Activated CD8-positive, alpha-beta memory T cell treated with anti-CD3 and anti-CD28 coated beads, Interleukin-2, amount 10 ng/mL, durations not matched to agents 7 days and 5 days (primary cell): Measurements from ENCODE around the gene COL9A2. TPM values are rescaled to one million over a fixed set of nuclear protein-coding genes. Genes with fewer than 3 reads are reported as not detected.

Experiments used
- ATAC-seq: fragments of 150-1000 bp; cut with Tn5 transposase; one replicate; pipeline ENCODE4 v1.10.0; 2021; ENCODE audit warnings: moderate library complexity
- CTCF ChIA-PET: fragments of 350-600 bp; sonication (Branson Sonifier 250); formaldehyde crosslinking; loops from one replicate; lab custom pipeline; 2021; ENCODE audit warnings: antibody characterized with exemption; lab: Charles Lee
- DNase-seq: peaks from one replicate; pipeline ENCODE4 v3.0.0-alpha.2; 2020
- H3K27ac Mint-ChIP-seq: one replicate; pipeline ENCODE4 v1.8.0; 2021; ENCODE audit warnings: mild to moderate bottlenecking, mixed read lengths
- H3K27me3 Mint-ChIP-seq: one replicate; pipeline ENCODE4 v1.8.0; 2021; ENCODE audit warnings: mixed read lengths
- H3K36me3 Mint-ChIP-seq: one replicate; pipeline ENCODE4 v1.8.0; 2021; ENCODE audit warnings: mild to moderate bottlenecking, mixed read lengths
- H3K4me1 Mint-ChIP-seq: one replicate; pipeline ENCODE4 v1.8.0; 2021; ENCODE audit warnings: mixed read lengths
- H3K4me3 Mint-ChIP-seq: one replicate; pipeline ENCODE4 v1.8.0; 2021; ENCODE audit warnings: mild to moderate bottlenecking, moderate library complexity, mixed read lengths
- H3K9me3 Mint-ChIP-seq: one replicate; pipeline ENCODE4 v1.8.0; 2022; ENCODE audit warnings: low read depth, mixed read lengths
- total RNA-seq, 2 experiments: library from RNA; stranded (reverse); gene quantifications; one replicate each; pipeline ENCODE4 v1.2.3, GENCODE V29; 2021

COL9A2 gene
- total RNA-seq, 2 experiments from 2014 or later, result 8.3 to 12.4 TPM

- Mint-ChIP-seq H3K4me3 (no peak overlapping the region), H3K36me3 (no peaks in the 10 kb centered on the region), H3K4me1 (no peaks in the 10 kb centered on the region), H3K9me3 (no peaks in the 10 kb centered on the region), H3K27ac (no peak overlapping the region), H3K27me3 (no peaks in the 10 kb centered on the region)
- DNase-seq (no peak), ATAC-seq (no peak)
- CTCF ChIA-PET, result interaction anchor here (0.6 to 1.0 kb wide), 2 partner anchors 153 to 165 kb away, joined by 3 to 4 read pairs; no protein-coding TSS in a partner anchor
Observed at GRCh38 chr1:40306296-40306695, 10.8 kb downstream of the COL9A2 start.

GRCh38 chr1:40305871-40306270, 11.2 kb downstream of the COL9A2 start:
- no peak for ATAC-seq
- no peaks in the 10 kb centered on the region for H3K4me1 Mint-ChIP-seq
- no peak for DNase-seq
- no peak overlapping the region for H3K27ac Mint-ChIP-seq
- no peaks in the 10 kb centered on the region for H3K36me3 Mint-ChIP-seq
- H3K4me3 Mint-ChIP-seq, result no peak overlapping the region
- H3K27me3 Mint-ChIP-seq, result no peaks in the 10 kb centered on the region
- CTCF ChIA-PET, result interaction anchor here (0.6 to 2.1 kb wide), 6 partner anchors 9 to 164 kb away, joined by 3 to 16 read pairs (median 4); no protein-coding TSS in a partner anchor
- H3K9me3 Mint-ChIP-seq, result no peaks in the 10 kb centered on the region

DNA sequence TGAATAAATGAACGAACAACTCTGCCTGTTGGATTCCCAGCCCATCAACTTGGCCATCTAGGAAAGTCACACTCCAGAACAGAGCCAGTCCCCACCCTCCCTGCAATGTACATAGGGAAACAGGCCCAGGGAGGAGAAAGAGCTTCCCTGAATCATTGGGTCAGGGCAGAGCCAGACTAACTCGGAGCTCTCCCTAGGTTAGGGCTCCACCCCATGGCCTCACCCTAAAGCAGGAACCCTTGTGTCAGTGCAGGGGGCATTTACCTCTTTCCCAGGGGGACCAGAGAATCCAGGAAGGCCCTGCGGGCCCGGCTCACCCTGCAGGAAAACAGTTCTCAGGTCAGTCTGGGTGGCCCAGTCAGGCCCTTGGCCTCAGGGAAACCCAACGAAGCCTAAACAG, 11.6 kb downstream of the COL9A2 start:
- H3K27me3 Mint-ChIP-seq, result no peaks in the 10 kb centered on the region
- H3K36me3 Mint-ChIP-seq, result no peaks in the 10 kb centered on the region
- DNase-seq (peak; percentile 47), ATAC-seq (peak; percentile 49)
- no peaks in the 10 kb centered on the region for H3K9me3 Mint-ChIP-seq
- H3K4me1 Mint-ChIP-seq, result no peaks in the 10 kb centered on the region
- CTCF ChIA-PET, result interaction anchor here (0.6 to 2.1 kb wide), 8 partner anchors 10 to 164 kb away, joined by 3 to 16 read pairs (median 4); no protein-coding TSS in a partner anchor
- H3K27ac Mint-ChIP-seq, result no peak overlapping the region
- H3K4me3 Mint-ChIP-seq, result no peak overlapping the region

DNA sequence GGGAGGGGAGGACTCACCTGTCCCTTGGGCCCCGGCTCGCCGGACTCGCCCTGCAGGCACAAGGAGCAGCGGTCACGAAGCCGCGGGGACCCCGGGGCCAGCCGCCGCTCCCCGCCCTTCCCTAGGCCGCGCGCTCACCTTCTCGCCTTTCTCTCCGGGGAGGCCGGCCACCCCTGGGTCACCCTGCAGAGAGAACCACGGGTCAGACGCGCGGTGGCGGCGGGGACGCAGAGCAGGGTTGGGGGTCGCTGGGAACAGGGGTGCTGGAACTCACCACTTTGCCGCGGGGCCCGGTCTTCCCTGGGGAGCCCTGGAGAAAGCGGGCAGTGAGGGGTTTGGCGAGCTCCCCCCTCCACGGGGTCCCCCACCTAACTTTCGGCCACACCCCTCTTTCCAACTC, 13.3 kb downstream of the COL9A2 start:
- CTCF ChIA-PET, result interaction anchor here (2.1 kb wide), 1 partner anchor 150 kb away, joined by 16 read pairs; no protein-coding TSS in a partner anchor

DNA sequence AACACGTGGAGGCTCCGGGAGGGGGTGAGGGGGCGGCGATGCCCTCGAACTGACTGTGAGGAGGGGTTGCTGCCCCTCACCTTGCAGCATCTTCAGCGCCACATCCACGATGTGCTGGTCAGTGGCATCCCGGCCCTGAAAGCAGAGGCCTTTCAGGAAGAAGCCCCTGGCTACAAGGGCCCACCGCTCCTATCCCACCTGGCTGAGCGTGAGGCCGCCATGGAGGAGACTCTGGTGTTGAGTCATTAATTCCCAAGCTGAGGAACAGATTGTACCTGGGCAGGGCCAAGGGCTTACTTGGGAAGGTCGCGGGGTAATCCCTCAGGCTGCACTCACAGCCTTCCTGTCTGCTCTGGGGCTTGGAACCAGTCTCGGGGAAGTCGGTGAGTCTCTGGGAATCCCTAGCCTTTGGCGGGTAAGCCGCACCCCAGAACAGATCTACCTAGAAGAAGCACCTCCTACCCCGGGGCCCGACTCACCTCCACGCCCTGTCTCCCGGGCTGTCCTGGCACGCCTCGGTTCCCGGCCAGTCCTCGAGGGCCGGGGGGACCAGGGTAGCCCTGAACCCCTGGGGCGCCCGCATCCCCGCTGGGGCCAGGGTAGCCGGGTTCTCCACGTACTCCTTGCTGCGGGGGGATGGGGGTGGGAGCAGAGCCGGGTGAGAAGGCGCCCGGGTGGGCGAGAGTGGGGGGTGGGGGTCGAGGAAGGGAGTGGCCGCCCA, 13.9 kb downstream of the COL9A2 start:
- H3K9me3 Mint-ChIP-seq, result no peaks in the 10 kb centered on the region
- H3K4me1 Mint-ChIP-seq, result no peaks in the 10 kb centered on the region
- no peak overlapping the region for H3K4me3 Mint-ChIP-seq
- H3K36me3 Mint-ChIP-seq, result no peaks in the 10 kb centered on the region
- CTCF ChIA-PET, result no interaction called here
- ATAC-seq, result no peak
- no peaks in the 10 kb centered on the region for H3K27me3 Mint-ChIP-seq
- no peak overlapping the region for H3K27ac Mint-ChIP-seq
- DNase-seq, result no peak

More for the DNA sequence above, 13.3 kb downstream of the COL9A2 start:
- Mint-ChIP-seq H3K4me3 (no peak overlapping the region), H3K27ac (no peak overlapping the region), H3K9me3 (no peaks in the 10 kb centered on the region), H3K27me3 (no peaks in the 10 kb centered on the region), H3K4me1 (no peaks in the 10 kb centered on the region), H3K36me3 (no peaks in the 10 kb centered on the region)
- no peak for ATAC-seq
- no peak for DNase-seq

DNA sequence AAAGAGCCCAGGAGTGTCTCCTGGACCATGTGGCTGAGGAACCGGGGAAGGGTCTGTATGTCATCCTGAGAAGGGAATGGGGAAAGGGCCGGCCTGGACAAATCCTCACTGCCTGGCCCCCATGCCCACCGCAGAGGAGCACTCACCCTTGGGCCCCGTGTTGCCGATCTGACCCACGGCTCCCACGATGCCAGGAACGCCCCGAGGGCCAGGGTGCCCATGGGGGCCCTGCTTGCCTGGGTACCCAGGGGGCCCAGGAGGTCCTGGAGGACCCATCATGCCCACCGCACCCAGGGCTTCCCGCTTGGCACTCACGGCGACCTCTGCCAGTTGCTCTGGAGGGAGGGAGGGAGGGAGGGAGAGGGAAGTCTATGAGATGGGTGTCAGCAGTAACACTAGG, 14.6 kb downstream of the COL9A2 start:
- DNase-seq, result no peak
- Mint-ChIP-seq H3K4me3 (no peak overlapping the region), H3K4me1 (no peaks in the 10 kb centered on the region), H3K27ac (no peak overlapping the region), H3K27me3 (no peaks in the 10 kb centered on the region), H3K36me3 (no peaks in the 10 kb centered on the region), H3K9me3 (no peaks in the 10 kb centered on the region)
- CTCF ChIA-PET, result no interaction called here
- no peak for ATAC-seq

DNA sequence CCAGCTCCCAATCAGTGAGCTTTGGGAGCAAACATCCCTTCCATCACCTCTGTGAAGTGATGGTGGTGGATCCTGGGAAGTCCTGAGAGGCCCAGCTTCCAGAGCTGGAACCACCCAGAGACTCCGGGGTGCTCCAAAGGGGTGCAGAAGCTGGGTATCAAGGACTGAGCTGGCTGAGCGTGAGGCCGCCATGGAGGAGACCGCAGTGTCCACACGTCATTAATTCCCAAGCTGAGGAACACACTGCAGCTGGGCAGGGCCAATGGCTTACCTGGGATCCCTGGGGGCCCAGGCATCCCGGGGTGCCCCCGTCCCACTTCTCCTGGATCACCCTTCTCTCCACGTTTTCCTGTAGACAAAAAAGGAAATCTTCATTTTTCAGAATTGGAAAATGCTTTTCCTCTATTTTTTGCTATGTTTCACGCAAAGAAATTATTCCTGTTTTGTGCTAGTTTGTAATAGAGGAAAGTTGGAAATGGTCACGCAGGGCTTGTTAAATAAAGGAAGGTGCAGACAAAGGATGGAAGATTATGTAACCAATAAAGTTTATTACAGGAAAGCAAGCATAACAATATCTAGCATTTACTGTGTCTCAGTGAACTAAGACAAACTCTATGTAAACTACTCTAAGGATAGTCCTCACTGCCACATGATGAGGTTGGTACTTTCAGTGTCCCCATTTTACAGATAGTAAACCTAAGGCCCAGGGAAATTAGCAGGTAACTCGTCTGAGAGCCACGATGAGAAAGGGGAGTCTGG, 15.4 kb downstream of the COL9A2 start:
- Mint-ChIP-seq H3K4me1 (no peaks in the 10 kb centered on the region), H3K27ac (no peak overlapping the region), H3K9me3 (no peaks in the 10 kb centered on the region), H3K36me3 (no peaks in the 10 kb centered on the region), H3K27me3 (no peaks in the 10 kb centered on the region), H3K4me3 (no peak overlapping the region)
- ATAC-seq, result no peak
- DNase-seq, result no peak
- CTCF ChIA-PET, result interaction anchor here (1.0 kb wide), 1 partner anchor 13 kb away, joined by 4 read pairs; no protein-coding TSS in a partner anchor

DNA sequence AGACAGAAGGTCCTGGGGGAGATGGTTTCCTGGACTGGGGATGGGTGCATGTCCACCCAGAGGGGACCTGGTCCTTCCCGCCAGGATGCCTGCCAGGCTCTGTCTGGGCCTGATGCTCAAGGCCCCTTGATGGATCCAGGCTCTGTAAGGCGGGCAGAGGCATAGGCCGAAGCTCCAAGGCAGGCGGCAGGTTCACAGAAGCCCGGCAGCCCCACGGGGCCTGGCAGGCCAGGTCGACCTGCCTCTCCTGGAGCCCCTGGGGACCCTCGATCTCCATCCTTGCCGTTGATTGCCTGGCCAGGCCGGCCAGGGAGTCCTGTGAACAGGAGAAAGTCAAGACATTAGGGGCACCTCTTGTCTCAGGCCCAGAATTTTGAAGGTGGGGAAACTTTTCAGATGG, 16.0 kb downstream of the COL9A2 start:
- CTCF ChIA-PET, result interaction anchor here (0.8 to 1.0 kb wide), 2 partner anchors 14 to 147 kb away, joined by 3 to 4 read pairs; no protein-coding TSS in a partner anchor
- no peaks in the 10 kb centered on the region for H3K9me3 Mint-ChIP-seq
- DNase-seq (no peak), ATAC-seq (no peak)
- H3K36me3 Mint-ChIP-seq, result no peaks in the 10 kb centered on the region
- H3K27me3 Mint-ChIP-seq, result no peaks in the 10 kb centered on the region
- H3K4me1 Mint-ChIP-seq, result no peaks in the 10 kb centered on the region
- H3K27ac Mint-ChIP-seq, result no peak overlapping the region
- H3K4me3 Mint-ChIP-seq, result no peak overlapping the region

DNA sequence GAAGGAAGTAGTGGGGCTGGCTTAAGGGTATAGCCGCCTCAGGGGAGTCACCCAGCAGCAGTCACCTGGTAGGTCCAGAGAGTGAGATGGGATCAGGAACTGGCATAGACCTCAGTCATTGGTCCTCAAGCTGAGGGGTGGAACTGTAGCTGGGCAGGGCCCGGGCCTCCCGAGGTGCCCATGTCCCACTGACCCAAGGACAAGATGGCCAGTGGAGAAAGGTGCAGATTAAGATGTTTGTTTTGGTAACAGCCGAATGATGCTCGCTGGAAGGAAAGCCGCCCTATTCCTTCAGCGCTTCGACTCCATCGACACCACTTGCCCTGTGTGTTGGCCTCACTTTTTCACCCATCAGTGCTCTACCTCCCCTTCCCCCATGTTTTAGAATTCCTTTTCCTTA, 16.4 kb downstream of the COL9A2 start:
- no peaks in the 10 kb centered on the region for H3K4me1 Mint-ChIP-seq
- DNase-seq (no peak), ATAC-seq (no peak)
- no peaks in the 10 kb centered on the region for H3K36me3 Mint-ChIP-seq
- no peak overlapping the region for H3K27ac Mint-ChIP-seq
- no peaks in the 10 kb centered on the region for H3K9me3 Mint-ChIP-seq
- H3K4me3 Mint-ChIP-seq, result no peak overlapping the region
- CTCF ChIA-PET, result interaction anchor here (0.8 kb wide), 1 partner anchor 147 kb away, joined by 3 read pairs; no protein-coding TSS in a partner anchor
- H3K27me3 Mint-ChIP-seq, result no peaks in the 10 kb centered on the region

DNA sequence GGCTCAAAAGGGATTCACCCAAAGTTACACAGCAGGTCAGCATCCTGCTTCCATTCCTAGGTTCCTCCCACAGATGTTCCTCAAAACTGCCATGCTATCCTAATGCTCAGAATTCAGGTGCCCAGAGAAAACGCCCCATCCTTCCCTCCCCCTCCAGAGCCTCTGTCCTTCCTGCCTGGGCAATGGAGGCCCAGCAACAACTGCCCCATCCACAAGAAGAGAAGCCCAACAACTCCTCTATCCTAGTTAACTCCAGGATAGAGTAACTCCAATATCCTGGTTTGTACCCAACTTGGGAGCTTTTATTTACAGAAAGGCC, 16.9 kb downstream of the COL9A2 start:
- Mint-ChIP-seq H3K27me3 (no peaks in the 10 kb centered on the region), H3K4me1 (no peaks in the 10 kb centered on the region), H3K4me3 (no peak overlapping the region), H3K36me3 (no peaks in the 10 kb centered on the region), H3K9me3 (no peaks in the 10 kb centered on the region), H3K27ac (no peak overlapping the region)
- no peak for ATAC-seq
- DNase-seq, result no peak
- CTCF ChIA-PET, result interaction anchor here (0.8 kb wide), 1 partner anchor 146 kb away, joined by 3 read pairs; no protein-coding TSS in a partner anchor

- no peak overlapping the region for H3K4me3 Mint-ChIP-seq
- H3K27ac Mint-ChIP-seq, result no peak overlapping the region
- ATAC-seq, result no peak
- no peak for DNase-seq
- CTCF ChIA-PET, result no interaction called here
- no peaks in the 10 kb centered on the region for H3K4me1 Mint-ChIP-seq
- no peaks in the 10 kb centered on the region for H3K27me3 Mint-ChIP-seq
- no peaks in the 10 kb centered on the region for H3K9me3 Mint-ChIP-seq
- H3K36me3 Mint-ChIP-seq, result peaks cover 3% of the 10 kb centered on the region
Observed at GRCh38 chr1:40299366-40300248, 17.5 kb downstream of the COL9A2 start.

DNA sequence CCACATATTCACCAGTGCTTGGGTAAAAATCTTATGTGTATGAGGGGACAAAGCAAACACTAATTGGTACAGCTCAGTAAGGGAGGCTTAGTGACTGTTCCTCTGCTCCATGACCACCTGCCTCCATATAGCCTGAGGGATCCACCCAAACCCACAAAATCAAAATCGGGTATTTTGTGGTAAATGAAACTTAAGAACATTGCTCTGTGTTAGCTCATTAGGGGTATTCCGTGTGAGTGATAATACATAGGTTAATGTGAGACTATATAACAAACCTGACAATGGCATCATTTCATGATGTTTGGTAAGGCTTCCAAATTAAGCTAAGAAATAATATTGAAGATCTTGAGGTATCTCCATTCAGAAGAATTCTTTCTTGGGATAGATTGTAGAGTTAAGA, 25.8 kb downstream of the COL9A2 start:
- DNase-seq (no peak), ATAC-seq (no peak)
- CTCF ChIA-PET, result interaction anchor here (0.6 to 4.4 kb wide), 5 partner anchors 14 to 147 kb away, joined by 3 to 17 read pairs (median 4); no protein-coding TSS in a partner anchor
- Mint-ChIP-seq H3K36me3 (peaks cover 47% of the 10 kb centered on the region), H3K9me3 (no peaks in the 10 kb centered on the region), H3K4me3 (no peak overlapping the region), H3K27me3 (no peaks in the 10 kb centered on the region), H3K4me1 (peaks cover 9% of the 10 kb centered on the region), H3K27ac (no peak overlapping the region)

DNA sequence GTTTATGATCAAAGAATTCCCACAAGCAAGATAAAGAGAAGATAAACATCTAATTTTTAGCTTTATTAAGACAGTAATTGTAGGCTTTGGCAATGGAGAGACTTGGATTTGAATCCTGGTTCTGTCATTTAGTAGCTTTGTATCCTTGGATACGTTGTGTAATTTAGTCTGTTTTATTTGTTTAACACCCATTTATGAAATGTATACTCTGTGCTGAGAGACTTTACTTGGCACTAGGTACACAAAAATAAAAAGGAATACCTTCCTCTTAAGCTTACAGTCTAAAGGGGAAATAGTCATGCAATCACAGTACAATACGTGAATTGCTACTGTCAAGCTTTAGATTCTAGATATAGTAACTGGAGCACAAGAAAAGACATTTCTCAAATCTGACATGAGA, 35.2 kb downstream of the COL9A2 start:
- H3K4me3 Mint-ChIP-seq, result no peak overlapping the region
- H3K36me3 Mint-ChIP-seq, result peaks cover 19% of the 10 kb centered on the region
- H3K4me1 Mint-ChIP-seq, result no peaks in the 10 kb centered on the region
- no peaks in the 10 kb centered on the region for H3K27me3 Mint-ChIP-seq
- no peak overlapping the region for H3K27ac Mint-ChIP-seq
- CTCF ChIA-PET, result interaction anchor here (1.4 to 2.0 kb wide), 4 partner anchors 34 to 129 kb away, joined by 3 to 12 read pairs (median 4); partner anchors contain the start of gene COL9A2
- DNase-seq (no peak), ATAC-seq (no peak)
- H3K9me3 Mint-ChIP-seq, result no peaks in the 10 kb centered on the region
